HG03280 (cell line): Measurements from ENCODE around the gene PARP14.
"Not testable (repeated sequence)": the region's sequence is repeated elsewhere in the genome, so short reads cannot be mapped to it uniquely, and the experiment has no call there.

ENCODE experiments used
- ATAC-seq: cut with Tn5 transposase; IDR thresholded peaks from one replicate; pipeline ENCODE4 v1.9.1; 2021; ENCODE audit warnings: mild to moderate bottlenecking, moderate library complexity; ENCODE audit not compliant: unreplicated experiment

PARP14 gene, protein sequence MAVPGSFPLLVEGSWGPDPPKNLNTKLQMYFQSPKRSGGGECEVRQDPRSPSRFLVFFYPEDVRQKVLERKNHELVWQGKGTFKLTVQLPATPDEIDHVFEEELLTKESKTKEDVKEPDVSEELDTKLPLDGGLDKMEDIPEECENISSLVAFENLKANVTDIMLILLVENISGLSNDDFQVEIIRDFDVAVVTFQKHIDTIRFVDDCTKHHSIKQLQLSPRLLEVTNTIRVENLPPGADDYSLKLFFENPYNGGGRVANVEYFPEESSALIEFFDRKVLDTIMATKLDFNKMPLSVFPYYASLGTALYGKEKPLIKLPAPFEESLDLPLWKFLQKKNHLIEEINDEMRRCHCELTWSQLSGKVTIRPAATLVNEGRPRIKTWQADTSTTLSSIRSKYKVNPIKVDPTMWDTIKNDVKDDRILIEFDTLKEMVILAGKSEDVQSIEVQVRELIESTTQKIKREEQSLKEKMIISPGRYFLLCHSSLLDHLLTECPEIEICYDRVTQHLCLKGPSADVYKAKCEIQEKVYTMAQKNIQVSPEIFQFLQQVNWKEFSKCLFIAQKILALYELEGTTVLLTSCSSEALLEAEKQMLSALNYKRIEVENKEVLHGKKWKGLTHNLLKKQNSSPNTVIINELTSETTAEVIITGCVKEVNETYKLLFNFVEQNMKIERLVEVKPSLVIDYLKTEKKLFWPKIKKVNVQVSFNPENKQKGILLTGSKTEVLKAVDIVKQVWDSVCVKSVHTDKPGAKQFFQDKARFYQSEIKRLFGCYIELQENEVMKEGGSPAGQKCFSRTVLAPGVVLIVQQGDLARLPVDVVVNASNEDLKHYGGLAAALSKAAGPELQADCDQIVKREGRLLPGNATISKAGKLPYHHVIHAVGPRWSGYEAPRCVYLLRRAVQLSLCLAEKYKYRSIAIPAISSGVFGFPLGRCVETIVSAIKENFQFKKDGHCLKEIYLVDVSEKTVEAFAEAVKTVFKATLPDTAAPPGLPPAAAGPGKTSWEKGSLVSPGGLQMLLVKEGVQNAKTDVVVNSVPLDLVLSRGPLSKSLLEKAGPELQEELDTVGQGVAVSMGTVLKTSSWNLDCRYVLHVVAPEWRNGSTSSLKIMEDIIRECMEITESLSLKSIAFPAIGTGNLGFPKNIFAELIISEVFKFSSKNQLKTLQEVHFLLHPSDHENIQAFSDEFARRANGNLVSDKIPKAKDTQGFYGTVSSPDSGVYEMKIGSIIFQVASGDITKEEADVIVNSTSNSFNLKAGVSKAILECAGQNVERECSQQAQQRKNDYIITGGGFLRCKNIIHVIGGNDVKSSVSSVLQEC (N-terminal part only)

DNA sequence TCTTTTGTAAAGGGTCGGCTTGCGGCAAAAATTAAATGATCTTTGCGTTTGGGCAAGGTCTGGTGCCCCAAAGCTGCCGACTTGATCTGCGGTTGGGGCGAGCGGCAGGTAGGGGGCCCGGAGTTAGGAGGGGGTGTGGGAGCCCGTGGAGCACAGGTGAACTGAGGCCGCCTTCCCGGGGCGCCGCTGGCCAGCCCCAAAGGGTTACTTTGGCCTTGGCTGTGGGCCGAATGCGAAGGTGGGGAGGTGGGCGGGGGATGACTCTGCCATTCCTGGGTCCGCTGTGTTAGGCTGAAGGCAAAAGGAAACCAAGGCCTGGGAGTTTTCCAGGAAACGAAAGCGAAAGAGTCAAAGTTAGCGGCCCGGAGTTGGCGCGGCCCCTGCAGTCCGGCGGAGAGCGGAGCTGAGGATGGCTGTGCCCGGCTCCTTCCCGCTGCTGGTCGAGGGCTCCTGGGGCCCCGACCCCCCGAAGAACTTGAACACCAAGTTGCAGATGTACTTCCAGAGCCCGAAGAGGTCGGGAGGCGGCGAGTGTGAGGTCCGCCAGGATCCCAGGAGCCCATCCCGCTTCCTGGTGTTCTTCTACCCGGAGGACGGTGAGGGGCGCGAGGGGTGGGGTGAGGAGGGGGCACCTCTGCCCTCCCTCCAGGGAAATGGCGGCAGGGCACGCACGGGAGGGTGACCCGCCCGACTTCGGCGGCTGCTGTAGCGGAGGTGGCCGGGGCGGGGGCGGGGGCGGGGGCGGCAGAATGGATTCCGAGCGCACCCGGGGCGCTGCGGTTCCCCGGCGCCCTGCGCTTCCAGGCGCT lies at the start of gene PARP14:
Gene PARP14, plus strand, starts transcription at position 365 of the 809 bp plus-strand sequence. Its CDS starts 45 bp downstream, at position 410.
- peak; percentile 34 for ATAC-seq

DNA sequence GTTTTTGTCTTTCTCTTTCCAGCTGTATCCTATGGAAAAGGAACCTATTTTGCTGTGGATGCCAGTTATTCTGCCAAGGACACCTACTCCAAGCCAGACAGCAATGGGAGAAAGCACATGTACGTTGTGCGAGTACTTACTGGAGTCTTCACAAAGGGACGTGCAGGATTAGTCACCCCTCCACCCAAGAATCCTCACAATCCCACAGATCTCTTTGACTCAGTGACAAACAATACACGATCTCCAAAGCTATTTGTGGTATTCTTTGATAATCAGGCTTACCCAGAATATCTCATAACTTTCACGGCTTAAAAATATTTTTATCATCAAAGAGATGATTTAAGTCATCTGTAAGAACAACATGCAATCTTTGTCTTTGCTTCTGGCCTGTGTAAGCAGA lies 44.9 kb upstream of the PARP14 start:
- no peak for ATAC-seq

DNA sequence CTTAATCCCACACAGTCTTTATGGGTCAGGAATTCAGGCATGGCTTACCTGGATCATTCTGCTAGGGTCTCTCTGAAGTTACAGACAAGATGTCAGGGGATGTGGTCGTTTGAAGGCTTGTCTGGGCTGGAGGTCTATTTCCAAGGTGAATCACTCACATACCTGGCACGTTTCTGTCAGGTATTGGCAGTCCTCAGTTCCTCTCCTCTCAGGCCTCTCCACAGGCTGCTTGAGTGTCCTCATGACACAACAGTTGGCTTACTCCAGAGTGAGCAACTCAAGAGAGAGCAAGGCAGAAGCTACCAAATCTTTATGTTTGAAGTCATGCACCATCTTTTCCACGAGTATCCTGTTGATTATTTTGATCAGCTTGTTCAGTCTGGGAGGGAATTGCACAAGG lies 43.9 kb upstream of the PARP14 start:
- ATAC-seq = no peak

DNA sequence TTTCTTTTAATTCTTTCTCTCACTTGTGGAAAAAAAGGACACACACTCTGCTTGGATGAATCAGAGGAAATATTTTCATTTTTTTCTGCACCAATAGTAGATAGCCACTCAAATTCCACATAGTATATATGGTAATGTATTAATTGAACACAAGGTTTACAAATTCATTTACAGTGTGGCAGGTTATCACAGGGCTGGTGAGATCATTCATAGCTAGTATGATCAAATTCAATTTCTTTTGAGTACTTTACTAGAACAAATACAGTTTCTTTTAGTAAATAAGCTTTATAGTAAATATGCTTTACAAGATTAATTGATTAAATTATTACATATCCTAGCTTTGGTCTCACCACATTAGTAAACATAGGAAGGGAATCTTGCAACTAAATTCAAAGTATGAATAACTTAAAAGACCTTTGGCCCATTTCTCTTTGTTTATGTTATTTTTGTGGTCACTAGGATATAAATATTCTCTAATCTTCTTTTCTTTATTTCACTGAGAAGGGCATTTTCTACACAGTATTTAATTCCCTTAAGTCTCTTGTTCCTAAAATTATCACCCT lies 40.1 kb upstream of the PARP14 start:
- no peak for ATAC-seq

DNA sequence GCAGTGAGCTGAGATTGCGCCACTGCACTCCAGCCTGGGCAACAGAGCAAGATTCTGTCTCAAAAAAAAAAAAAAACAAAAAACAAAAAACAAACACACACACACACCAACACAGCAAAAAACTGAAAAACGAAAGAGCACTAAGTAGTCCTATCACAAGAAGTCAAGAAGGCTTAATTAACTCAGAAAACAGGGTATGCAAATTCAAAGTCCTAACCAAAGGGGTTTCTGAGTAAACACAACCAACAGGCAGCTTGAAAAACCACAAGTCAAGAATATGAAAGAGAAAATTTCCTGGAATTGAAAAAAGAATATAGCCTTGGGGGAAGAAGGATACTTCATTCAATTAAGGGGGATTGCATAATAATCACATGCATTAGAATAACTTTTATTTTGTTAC lies 37.7 kb upstream of the PARP14 start:
- ATAC-seq = peak; percentile 86

DNA sequence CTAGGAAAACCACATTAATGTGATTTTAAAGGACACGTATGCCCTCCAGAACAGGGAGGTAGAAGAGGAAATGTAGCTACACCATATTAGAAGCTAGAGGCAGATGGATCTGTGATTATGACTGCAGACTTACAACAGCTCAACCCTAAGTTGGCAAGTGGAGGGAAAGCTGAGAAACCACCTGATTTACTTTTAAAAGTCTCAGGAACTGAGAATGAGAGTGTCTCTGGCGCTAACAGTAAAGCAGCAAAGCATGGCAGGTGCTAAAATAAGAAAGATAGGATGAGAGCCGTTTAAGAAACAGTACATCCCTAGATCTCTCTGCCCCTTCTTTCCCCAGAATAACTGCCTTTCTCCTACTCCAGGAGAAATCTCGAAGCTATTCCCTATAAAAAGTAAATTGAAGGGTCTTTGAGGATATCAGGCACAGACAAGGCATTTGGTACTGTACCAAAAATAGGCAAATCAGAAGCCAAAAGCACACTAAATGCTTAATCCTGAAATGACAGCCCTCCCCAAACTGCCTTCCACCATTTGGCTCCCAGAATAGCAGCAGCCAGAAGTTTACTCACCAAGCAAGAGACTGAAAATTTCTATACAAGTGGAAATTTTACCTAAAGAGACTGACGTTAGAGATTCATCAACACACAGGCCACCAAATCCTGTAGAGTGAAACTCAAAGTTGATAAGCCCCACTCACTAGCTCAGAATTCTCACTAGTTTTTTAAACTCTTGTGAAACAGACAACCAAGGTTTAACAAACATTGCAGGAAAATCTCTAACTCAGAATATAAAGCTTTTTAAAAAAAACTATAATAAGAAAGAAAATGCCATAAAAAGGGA lies 34.3 kb upstream of the PARP14 start:
- no peak for ATAC-seq

DNA sequence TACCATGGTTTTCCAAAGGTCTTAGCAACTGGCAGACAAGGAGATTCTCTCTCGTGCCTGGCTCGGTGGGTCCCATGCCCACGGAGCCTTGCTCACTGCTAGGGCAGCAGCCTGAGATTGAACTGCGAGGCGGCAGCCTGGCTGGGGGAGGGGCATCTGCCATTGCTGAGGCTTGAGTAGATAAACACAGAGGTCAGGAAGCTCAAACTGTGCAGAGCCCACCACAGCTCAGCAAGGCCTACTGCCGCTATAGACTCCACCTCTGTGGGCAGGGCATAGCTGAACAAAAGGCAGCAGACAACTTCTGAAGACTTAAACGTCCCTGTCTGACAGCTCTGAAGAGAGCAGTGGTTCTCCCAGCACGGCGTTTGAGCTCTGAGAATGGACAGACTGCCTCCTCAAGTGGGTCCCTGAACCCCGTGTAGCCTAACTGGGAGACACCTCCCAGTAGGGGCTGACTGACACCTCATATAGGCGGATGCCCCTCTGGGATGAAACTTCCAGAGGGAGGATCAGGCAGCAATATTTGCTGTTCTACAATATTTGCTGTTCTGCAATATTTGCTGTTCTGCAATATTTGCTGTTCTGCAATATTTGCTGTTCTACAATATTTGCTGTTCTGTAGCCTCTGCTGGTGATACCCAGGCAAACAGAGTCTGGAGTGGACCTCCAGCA lies 29.3 kb upstream of the PARP14 start:
- not testable (repeated sequence) for ATAC-seq

DNA sequence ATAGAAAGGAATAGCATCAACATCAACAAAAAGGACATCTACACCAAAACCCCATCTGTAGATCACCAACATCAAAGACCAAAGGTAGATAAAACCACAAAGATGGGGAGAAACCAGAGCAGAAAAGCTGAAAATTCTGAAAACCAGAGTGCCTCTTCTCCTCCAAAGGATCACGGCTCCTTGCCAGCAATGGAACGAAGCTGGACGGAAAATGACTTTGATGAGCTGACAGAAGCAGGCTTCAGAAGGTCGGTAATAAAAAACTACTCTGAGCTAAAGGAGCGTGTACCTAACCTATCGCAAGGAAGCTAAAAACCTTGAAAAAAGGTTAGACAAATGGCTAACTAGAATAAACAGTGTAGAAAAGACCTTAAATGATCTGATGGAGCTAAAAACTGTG lies 28.7 kb upstream of the PARP14 start:
- not testable (repeated sequence) for ATAC-seq

GRCh38 chr3:122658336-122658735 lies 22.3 kb upstream of the PARP14 start:
- not testable (repeated sequence) for ATAC-seq

DNA sequence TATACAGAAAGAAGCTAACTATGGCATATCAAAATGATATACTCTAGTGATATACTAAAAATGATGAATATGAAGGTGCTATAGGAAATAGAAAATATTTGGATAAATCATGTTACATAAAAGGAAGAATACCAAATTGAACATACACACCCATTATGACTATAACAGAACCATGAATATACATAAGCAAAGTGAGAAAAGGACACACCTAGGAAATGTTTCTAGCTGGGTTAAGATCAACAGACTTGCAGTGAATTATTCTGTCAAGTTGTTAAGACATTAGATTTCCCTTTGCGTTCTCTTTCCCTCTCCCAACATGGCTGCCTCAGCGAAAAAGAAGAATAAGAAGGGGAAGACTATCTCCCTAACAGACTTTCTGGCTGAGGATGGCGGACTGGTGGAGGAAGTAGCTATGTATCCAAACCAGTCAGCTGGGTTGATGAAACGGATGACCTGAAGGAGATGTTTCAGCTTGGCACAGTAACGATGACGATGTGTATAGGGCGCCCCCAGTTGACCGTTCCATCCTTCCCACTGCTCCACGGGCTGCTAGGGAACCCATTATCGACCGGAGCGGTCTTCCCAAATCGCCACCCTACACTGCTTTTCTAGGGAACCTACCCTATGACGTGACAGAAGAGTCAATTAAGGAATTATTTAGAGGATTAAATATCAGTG lies 20.2 kb upstream of the PARP14 start:
- ATAC-seq = no peak

DNA sequence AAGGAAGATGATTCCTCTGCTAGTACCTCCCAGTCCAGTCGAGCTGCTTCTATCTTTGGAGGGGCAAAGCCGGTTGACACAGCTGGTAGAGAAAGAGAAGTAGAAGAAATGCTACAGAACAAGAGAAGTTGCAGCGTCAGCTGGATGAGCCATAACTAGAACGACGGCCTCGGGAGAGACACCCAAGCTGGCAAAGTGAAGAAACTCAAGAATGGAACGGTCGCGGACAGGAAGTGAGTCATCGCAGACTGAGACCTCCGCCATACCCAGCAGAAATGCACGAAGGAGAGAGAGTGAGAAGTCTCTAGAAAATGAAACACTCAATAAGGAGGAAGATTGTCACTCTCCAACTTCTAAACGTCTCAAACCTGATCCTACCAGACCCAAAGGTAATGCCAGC lies 19.0 kb upstream of the PARP14 start:
- no peak for ATAC-seq

GRCh38 chr3:122662505-122662904 lies 18.1 kb upstream of the PARP14 start:
- ATAC-seq = no peak

DNA sequence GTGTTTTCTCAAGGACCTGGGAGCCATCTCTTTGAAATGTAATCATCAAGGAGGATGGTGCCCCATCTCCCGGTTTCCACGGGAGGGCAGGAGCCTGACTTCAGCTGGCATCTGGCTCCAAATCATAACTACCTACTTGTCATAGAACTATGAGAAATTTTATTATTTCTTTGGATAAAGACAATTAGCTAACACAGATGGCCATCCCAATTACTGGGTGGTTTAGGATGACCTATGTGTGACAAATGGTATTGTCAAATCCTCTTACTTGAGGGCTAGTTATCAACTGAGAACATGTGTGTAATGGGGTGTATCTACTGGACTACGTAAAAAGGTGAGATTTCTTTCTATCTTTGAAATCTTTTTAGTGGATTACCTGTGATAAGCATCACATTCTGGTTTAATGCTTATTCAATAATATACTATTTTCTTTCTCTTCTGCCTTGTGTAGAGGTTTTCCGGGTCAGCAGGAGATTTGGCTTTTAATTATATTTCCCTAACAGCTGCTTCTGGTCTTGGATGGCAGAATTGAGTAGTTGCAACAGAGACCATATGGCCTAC lies 15.3 kb upstream of the PARP14 start:
- no peak for ATAC-seq

DNA sequence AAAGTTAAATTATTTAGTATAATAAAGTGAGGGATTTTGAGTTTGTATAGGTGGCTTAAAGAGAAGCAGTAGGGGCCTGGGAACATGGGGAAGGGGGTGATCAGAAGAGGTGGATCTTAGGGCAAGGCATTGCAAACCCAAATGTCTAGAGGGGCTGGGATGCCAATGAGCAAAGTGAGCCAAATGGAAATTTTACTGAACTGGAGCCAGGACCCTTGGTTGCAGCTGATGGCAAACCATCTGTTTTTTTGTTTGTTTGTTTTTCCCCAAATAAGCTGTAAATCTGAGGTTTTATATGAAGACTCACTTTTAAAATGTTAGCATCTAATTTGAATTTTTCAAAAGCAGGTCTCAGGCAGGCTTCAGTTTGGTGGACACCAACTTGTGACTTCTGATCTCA lies 14.8 kb upstream of the PARP14 start:
- no peak for ATAC-seq

GRCh38 chr3:122668930-122669730 lies 11.5 kb upstream of the PARP14 start:
- no peak for ATAC-seq

DNA sequence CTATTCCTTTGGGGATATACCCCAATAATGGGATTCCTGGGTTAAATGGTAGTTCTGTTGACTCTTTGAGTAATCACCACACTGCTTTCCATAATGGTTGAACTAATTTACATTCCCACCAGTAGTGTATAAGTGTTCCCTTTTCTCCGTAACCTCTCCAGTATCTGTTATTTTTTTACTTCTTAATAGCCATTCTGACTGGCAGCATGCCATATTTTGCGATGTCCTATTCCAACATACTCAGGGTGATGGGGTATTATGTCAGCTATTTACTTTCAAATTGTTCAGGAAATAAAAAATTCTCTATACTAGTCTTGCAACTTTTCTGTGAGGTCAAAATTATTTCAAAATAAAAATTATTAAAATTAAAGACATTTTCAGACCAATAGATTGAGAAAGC lies 9.1 kb upstream of the PARP14 start:
- no peak for ATAC-seq

DNA sequence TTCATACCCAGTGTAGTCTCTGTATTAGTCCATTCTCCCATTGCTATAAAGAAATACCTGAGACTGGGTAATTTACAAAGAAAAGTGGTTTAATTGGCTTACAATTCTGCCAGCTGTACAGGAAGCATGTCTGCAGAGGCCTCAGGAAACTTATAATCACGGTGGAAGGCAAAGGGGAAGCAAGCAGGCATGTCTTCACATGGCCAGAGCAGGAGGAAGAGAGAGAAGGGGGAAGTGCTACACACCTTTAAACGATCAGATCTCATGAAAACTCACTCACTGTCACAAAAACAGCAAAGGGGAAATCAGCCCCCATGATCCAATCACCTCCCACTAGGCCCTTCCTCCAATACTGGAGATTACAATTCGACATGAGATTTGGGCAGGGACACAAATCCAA lies 6.3 kb upstream of the PARP14 start:
- ATAC-seq = no peak
